Endothelial cell of umbilical vein (primary cell): Measurements from ENCODE around the gene KCNH5.

Source experiments
- POLR2AphosphoS5 ChIP-seq: IDR thresholded peaks from 2 replicates; pipeline ENCODE4 v1.6.1; 2012; ENCODE audit warnings: low read depth, mild to moderate bottlenecking, control low read depth, low read length, moderate library complexity; ENCODE audit not compliant: insufficient read depth
- TF ChIP-seq, protein P1 (sequence below), 2 donors: IDR thresholded peaks; 1 replicate in 1 of 2; 2 replicates in 1 of 2; pipeline ENCODE4 v1.5.1; 2011; ENCODE audit warnings: low read length in 2 of 2, mild to moderate bottlenecking in 2 of 2, moderate library complexity in 2 of 2, control low read depth in 1 of 2, inconsistent platforms in 1 of 2, low read depth in 1 of 2; ENCODE audit not compliant: insufficient read depth in 1 of 2; ENCODE audit errors: extremely low read depth in 1 of 2

DNA sequence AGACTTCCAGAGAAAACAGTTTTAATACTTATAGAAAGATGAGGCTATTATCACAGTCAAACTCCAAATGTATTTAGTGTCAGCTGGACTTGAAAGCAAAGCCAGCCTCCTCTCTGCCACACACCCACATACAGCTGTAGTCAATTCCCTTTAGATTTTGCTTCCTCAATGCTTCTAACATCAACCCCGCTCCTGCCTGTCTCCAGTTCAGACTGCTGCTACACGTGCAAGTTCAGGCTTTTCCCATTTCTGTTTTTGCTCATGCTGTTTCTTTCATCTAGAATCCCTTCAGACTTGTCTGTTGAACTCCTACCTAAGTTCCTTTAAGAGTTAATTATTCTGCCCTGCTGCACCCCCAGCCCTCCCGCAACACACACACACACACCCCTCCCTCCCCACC, 380.0 kb downstream of the KCNH5 start:
- TF ChIP-seq, protein P1, sequence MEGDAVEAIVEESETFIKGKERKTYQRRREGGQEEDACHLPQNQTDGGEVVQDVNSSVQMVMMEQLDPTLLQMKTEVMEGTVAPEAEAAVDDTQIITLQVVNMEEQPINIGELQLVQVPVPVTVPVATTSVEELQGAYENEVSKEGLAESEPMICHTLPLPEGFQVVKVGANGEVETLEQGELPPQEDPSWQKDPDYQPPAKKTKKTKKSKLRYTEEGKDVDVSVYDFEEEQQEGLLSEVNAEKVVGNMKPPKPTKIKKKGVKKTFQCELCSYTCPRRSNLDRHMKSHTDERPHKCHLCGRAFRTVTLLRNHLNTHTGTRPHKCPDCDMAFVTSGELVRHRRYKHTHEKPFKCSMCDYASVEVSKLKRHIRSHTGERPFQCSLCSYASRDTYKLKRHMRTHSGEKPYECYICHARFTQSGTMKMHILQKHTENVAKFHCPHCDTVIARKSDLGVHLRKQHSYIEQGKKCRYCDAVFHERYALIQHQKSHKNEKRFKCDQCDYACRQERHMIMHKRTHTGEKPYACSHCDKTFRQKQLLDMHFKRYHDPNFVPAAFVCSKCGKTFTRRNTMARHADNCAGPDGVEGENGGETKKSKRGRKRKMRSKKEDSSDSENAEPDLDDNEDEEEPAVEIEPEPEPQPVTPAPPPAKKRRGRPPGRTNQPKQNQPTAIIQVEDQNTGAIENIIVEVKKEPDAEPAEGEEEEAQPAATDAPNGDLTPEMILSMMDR (IDR thresholded peaks at IDR 0.05; ENCODE audit: extremely low read depth in 1 of 2, insufficient read depth in 1 of 2, low read depth in 1 of 2, low read length in 2 of 2) = no peak
- TF ChIP-seq POLR2AphosphoS5 = no peak
